ENCODE data around the gene S100A4. TPM values are rescaled to one million over a fixed set of nuclear protein-coding genes. Genes with fewer than 3 reads are reported as not detected.

The S100A4 gene
- total RNA-seq, 1 donor from 2014 or later = 181 TPM

DNA sequence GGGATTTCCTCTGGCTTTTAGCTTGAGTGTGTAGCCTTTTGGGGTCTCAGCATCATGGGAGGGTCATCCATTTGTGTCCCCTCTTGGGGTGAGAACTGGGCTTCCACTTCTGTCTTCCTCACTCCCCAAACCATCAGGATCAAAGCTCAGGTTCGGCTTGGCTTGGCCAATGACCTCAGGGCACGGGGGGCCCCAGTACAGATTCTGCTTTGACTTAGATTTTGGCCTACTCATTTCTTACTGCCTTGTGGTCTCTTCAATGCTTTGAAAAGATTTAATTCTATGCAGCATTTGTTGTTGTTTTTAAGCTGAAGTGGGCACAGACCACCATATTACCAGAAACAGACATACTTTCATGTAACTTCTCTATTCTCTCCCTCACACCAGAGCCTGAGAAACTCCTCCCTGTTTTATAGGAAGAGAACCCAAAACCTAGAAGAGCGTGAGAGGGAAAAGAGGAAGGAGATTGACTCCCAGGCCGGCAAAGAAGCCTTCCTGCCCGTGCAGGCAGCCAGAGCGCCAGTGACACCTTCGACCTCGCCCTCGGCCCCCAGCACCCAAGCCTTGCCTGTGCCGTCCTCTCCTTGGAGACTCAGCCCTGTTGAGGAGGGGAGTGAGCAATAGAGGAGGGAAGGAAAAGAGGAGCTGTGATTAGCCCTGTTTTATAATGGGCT is 5.4 kb upstream of the S100A4 start:
- intact Hi-C loops (cut with micrococcal nuclease) = no loop called here

DNA sequence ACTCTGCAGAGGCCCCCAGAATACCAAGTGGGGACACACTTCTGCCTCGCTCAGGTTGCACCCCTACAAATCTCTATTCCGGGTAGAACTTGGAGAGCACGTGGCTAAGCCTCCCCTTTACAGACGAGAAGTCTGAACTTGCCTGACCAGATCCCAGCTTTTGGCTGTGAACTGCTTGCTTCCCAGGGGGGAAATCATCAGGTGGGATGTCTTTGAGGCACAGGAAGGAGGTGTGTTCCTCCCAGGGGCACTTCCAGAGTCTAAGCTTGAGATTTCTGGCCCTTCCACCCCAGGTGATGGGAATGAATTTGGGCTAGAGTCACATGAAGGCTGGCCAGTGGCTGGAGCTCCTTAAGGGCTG is 4.8 kb upstream of the S100A4 start:
- H3K27me3 Mint-ChIP-seq (ENCODE audit: low read depth) = peaks cover 1% of the 10 kb centered on the region
- intact Hi-C loops (cut with micrococcal nuclease) = no loop called here
- H3K27ac Mint-ChIP-seq = no peak overlapping the region
- H3K36me3 Mint-ChIP-seq (ENCODE audit: low read depth) = no peaks in the 10 kb centered on the region
- no peaks in the 10 kb centered on the region for H3K9me3 Mint-ChIP-seq
- H3K4me3 Mint-ChIP-seq (ENCODE audit: low read depth) = no peak overlapping the region
- H3K4me1 Mint-ChIP-seq (ENCODE audit: low read depth) = peaks cover 31% of the 10 kb centered on the region
- DNase-seq (ENCODE audit: low spot score) = no peak

More for the DNA sequence above, 5.4 kb upstream of the S100A4 start:
- no peaks in the 10 kb centered on the region for H3K9me3 Mint-ChIP-seq
- peaks cover 26% of the 10 kb centered on the region for H3K4me1 Mint-ChIP-seq (ENCODE audit: low read depth)
- no peak for DNase-seq (ENCODE audit: low spot score)
- H3K27ac Mint-ChIP-seq = no peak overlapping the region
- no peaks in the 10 kb centered on the region for H3K36me3 Mint-ChIP-seq (ENCODE audit: low read depth)
- peaks cover 1% of the 10 kb centered on the region for H3K27me3 Mint-ChIP-seq (ENCODE audit: low read depth)
- H3K4me3 Mint-ChIP-seq (ENCODE audit: low read depth) = no peak overlapping the region

DNA sequence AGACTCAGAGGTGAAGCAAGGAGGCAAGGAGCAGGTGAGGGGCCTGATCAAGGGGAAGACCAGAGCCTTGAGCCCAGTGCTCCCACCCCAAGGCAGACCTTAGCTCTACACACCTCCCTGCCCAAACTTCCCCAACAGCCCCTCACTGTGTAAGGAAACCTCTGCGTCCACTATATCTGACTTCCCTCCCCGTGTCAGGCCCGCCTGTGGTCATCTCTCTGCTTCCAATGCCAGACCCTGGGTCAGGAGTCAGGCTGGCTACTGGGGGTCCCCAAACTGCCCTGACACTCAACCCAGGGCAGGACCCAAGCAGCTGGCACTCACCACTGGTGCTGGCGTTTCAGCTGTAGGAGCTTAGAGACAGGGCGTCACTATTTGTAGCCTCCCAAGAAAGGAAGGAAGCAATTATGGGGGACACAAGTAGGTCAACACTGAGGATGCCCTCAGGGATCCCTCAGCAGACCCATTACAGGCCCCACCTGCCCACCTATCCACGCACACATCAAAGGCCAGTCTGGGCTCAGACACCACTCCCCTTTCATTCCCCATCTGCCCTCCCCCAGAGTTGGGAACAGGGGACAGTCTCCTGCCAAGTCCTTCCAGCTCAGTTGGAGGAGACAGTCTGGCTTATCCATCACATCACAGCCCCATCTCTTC is 4.3 kb upstream of the S100A4 start:
- Mint-ChIP-seq H3K27me3 (ENCODE audit: low read depth) (peaks cover 1% of the 10 kb centered on the region), H3K4me3 (ENCODE audit: low read depth) (no peak overlapping the region), H3K4me1 (ENCODE audit: low read depth) (peaks cover 36% of the 10 kb centered on the region), H3K9me3 (no peaks in the 10 kb centered on the region), H3K27ac (no peak overlapping the region), H3K36me3 (ENCODE audit: low read depth) (peaks cover 4% of the 10 kb centered on the region)
- intact Hi-C loops (cut with micrococcal nuclease) = loop anchor here (5.0 to 10.0 kb wide), 2 partner anchors 122 to 415 kb away; partner anchors contain the start of genes CREB3L4, ILF2 and SLC39A1
- no peak for DNase-seq (ENCODE audit: low spot score)

DNA sequence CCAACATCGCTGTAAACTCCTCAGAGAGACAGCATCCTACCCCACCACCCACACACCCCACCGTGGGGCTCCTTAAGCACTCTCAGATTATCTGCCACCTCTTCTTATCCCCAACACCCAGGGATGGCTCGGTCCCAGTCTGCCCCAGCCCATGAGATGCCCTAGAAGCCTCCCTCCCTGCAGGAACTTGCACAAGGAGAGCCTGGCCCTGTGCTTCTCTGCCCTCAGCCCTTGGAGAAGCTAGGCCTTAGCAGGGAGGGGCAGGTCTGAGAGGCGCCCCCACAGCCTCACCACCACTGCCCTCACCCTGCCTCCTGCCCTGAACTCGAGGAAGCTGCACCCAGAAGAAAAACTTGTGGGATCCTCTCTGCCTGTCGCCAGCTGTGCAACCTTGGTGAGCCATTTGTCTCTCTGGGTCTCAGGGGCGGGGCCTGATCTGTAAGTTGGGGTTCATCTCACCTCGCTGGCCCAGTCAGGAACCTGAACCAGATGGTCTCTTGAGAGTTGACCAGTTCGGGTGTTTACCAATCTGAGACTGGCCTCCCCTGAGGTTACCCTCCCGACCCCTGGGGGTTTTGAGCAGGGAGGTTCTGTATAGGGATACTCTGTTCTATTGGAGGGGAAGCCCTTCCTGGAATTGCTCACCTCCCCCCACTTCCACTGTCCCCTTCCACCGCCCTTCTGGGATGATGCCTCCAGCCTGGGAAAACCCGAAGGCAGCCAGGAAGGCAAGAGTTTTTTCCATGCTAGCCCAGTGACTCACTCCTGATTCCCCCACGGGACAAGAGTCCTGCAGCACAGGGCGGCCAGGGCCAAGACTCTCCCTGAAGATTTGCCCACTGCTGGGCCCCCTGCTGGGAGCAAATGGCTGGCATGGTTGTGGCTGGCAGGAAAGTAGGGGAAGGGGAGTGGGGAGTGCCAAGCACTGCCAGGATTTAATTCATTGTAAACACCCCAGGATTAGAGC is 3.4 kb upstream of the S100A4 start, which contains the start of gene S100A3:
Gene S100A3 (minus strand): TSS at position 537 of the 967 bp plus-strand sequence. CDS start 773 bp downstream, outside the sequence.
- Mint-ChIP-seq H3K36me3 (ENCODE audit: low read depth) (peaks cover 11% of the 10 kb centered on the region), H3K9me3 (no peaks in the 10 kb centered on the region), H3K4me3 (ENCODE audit: low read depth) (no peak within 1 kb of the TSS), H3K27ac (no peak within 1 kb of the TSS), H3K4me1 (ENCODE audit: low read depth) (peaks cover 41% of the 10 kb centered on the region), H3K27me3 (ENCODE audit: low read depth) (peaks cover 1% of the 10 kb centered on the region)
- no peak for DNase-seq (ENCODE audit: low spot score)
- intact Hi-C loops (cut with micrococcal nuclease) = loop anchor here (5.0 to 10.0 kb wide), 2 partner anchors 123 to 416 kb away; partner anchors contain the start of genes CREB3L4, ILF2 and SLC39A1

DNA sequence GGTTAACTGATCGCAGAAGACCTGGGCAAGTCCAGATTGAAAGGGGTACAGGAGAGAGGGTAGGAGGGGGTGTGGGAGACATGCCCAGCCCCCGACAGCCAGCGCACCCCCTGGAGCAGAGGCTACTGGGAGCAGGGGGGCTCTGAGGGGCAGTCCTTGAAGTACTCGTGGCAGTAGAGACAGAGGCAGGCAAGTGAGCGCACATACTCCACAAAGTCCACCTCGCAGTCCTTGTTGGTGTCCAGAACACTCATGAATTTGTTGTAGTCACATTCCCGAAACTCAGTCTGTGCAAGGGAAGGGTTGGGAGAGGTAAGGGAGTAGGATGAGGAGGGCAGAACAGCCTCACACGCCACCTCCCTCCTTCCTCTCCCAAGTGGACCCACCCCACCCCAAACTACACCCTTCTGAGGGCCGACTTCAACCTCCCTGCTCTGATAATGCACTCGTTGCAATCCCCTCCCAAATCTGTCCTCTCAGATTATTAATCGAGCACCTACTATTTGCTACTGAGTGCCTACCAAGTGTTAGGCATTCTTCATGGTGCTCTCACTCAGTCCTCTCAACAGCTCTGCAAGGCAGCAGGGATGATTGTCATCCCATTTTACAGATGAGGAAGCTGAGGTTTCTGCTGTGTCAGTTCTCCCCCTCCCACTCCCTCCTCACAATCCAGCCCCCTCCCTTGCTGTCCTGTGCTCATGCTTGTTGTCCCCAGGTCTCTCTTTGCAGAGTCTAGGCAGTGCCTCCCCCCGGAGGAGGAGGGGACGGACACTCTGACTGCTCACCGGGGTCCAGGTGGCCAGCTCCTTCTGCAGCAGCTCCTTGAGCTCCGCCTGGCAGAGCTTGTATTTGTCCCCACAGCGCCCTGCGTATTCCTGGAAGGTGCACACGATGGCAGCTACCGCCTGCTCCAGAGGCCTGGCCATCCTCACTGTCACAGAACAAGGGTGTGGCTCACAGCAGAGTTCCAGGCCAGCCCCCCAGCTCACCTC is 2.2 kb upstream of the S100A4 start:
- Mint-ChIP-seq H3K4me3 (ENCODE audit: low read depth) (no peak overlapping the region), H3K27me3 (ENCODE audit: low read depth) (peaks cover 1% of the 10 kb centered on the region), H3K36me3 (ENCODE audit: low read depth) (peaks cover 22% of the 10 kb centered on the region), H3K9me3 (no peaks in the 10 kb centered on the region), H3K4me1 (ENCODE audit: low read depth) (peaks cover 46% of the 10 kb centered on the region), H3K27ac (no peak overlapping the region)
- intact Hi-C loops (cut with micrococcal nuclease) = loop anchor here (5.0 to 10.0 kb wide), 2 partner anchors 124 to 417 kb away; partner anchors contain the start of genes CREB3L4, ILF2 and SLC39A1
- DNase-seq (ENCODE audit: low spot score) = no peak

DNA sequence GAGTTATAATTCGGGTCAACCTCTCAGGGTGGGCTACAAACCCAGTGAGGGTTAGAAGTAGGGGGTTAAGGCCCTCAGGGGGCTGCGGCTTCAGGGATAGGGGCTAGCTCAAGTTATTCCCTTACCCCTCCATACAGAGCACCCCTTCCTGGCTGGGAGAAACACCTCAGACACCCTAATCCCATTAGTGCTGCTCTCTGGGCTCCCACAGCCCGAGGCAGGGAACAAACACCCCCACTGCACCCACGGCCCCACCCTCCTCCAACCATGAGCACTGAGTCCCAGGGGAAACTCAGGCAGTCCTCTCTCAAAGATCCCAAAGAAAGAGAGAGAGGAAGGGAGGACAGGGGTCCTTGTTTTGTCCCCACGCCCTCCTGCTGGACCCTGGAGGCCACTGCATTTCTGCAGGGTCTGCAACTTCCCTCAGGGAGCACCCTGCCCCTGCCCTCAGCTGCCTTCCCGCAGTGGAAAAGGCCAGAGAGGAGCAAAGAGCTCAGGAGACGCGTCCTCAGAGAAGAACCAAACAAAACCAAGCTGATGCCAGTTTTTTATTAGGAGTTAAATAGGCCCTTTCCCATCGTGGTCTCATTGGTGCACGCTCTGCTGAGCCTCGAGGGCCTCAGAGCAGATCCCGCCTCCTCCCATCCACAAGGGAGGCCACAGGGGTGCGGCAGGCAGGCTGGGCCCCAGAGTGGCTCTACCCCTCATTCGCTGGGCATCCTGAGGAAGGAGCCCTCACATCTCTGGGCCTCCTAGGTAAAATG is 1.4 kb upstream of the S100A4 start:
- Mint-ChIP-seq H3K4me1 (ENCODE audit: low read depth) (peaks cover 54% of the 10 kb centered on the region), H3K4me3 (ENCODE audit: low read depth) (no peak overlapping the region), H3K36me3 (ENCODE audit: low read depth) (peaks cover 24% of the 10 kb centered on the region), H3K9me3 (no peaks in the 10 kb centered on the region), H3K27ac (peak overlapping the region; percentile 97), H3K27me3 (ENCODE audit: low read depth) (peaks cover 1% of the 10 kb centered on the region)
- no peak for DNase-seq (ENCODE audit: low spot score)
- intact Hi-C loops (cut with micrococcal nuclease) = loop anchor here (5.0 to 10.0 kb wide), 2 partner anchors 125 to 418 kb away; partner anchors contain the start of genes CREB3L4, ILF2 and SLC39A1

DNA sequence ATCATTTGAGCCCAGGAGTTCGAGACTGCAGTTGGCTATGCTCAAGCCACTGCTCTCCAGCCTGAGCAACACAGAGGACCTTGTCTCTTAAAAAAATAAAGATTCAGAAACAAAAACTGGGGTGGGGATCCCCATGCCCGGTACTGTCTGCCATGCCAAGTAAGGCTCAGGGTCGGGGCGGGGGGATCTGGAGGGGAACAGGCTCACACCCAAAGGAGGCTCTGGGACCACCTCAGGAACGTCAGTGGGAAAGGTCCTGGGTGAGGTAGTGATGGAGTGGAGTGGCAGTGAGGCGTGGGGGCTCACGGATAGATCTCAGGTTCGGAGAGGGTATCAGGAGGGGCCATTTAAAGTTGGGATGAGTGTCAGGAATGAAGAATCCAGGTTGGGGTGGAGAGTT is 765 bp upstream of the S100A4 start:
- peak overlapping the region; percentile 97 for H3K27ac Mint-ChIP-seq
- no peaks in the 10 kb centered on the region for H3K9me3 Mint-ChIP-seq
- H3K4me3 Mint-ChIP-seq (ENCODE audit: low read depth) = no peak overlapping the region
- DNase-seq (ENCODE audit: low spot score) = no peak
- intact Hi-C loops (cut with micrococcal nuclease) = loop anchor here (5.0 to 10.0 kb wide), 2 partner anchors 126 to 418 kb away; partner anchors contain the start of genes CREB3L4, ILF2 and SLC39A1
- H3K36me3 Mint-ChIP-seq (ENCODE audit: low read depth) = peaks cover 29% of the 10 kb centered on the region
- H3K4me1 Mint-ChIP-seq (ENCODE audit: low read depth) = peaks cover 60% of the 10 kb centered on the region
- peaks cover 1% of the 10 kb centered on the region for H3K27me3 Mint-ChIP-seq (ENCODE audit: low read depth)

DNA sequence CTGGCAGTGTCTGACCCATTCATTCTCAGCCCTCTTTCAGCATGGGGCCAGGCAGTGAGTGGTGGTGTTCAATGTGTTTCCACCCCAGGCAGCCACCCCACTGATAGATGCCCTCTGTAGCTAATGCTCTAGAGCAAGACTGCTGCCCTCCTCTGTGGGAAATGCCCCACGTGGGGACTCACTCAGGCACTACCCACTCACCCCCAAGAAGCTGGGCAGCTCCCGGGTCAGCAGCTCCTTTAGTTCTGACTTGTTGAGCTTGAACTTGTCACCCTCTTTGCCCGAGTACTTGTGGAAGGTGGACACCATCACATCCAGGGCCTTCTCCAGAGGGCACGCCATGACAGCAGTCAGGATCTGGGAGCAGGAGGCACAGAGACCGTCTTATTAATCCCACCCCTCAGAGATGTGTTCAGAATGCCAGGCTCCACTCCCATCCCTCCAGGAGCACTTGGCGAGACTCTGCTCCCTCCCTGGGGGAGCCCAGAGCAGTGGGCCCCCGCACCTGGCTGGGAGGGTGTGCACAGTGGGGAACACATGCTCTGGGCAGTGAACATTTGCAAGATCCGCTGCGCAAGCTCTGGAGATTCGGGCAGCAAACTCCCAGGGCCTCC is 1.0 kb downstream of the S100A4 start:
- Mint-ChIP-seq H3K4me3 (ENCODE audit: low read depth) (peak overlapping the region; percentile 88), H3K27me3 (ENCODE audit: low read depth) (no peaks in the 10 kb centered on the region), H3K27ac (peak overlapping the region; percentile 97), H3K9me3 (no peaks in the 10 kb centered on the region), H3K4me1 (ENCODE audit: low read depth) (peaks cover 78% of the 10 kb centered on the region), H3K36me3 (ENCODE audit: low read depth) (peaks cover 29% of the 10 kb centered on the region)
- DNase-seq (ENCODE audit: low spot score) = no peak
- intact Hi-C loops (cut with micrococcal nuclease) = loop anchor here (1.0 to 10.0 kb wide), 5 partner anchors 8 to 420 kb away; partner anchors contain the start of genes CREB3L4, ILF2 and SLC39A1

DNA sequence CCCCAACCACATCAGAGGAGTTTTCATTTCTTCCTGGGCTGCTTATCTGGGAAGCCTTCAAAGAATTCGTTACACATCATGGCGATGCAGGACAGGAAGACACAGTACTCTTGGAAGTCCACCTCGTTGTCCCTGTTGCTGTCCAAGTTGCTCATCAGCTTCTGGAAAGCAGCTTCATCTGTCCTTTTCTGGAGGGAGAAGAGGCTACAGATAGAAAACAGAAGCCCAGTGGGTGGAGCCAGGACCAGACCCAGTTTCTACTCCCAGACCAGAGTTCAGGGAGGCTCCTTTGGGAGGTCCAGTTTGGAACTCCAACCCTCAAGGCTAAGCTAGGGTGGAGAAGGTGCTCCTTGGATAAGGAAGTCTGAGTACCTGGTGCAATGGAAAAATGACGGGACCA is 1.9 kb downstream of the S100A4 start:
- intact Hi-C loops (cut with micrococcal nuclease) = loop anchor here (2.0 to 10.0 kb wide), 2 partner anchors 89 to 421 kb away; partner anchors contain the start of genes CREB3L4 and SLC39A1
- Mint-ChIP-seq H3K36me3 (ENCODE audit: low read depth) (peaks cover 29% of the 10 kb centered on the region), H3K4me3 (ENCODE audit: low read depth) (peak overlapping the region; percentile 88), H3K9me3 (no peaks in the 10 kb centered on the region), H3K27ac (peak overlapping the region; percentile 97), H3K4me1 (ENCODE audit: low read depth) (peaks cover 76% of the 10 kb centered on the region), H3K27me3 (ENCODE audit: low read depth) (no peaks in the 10 kb centered on the region)
- DNase-seq (ENCODE audit: low spot score) = no peak

DNA sequence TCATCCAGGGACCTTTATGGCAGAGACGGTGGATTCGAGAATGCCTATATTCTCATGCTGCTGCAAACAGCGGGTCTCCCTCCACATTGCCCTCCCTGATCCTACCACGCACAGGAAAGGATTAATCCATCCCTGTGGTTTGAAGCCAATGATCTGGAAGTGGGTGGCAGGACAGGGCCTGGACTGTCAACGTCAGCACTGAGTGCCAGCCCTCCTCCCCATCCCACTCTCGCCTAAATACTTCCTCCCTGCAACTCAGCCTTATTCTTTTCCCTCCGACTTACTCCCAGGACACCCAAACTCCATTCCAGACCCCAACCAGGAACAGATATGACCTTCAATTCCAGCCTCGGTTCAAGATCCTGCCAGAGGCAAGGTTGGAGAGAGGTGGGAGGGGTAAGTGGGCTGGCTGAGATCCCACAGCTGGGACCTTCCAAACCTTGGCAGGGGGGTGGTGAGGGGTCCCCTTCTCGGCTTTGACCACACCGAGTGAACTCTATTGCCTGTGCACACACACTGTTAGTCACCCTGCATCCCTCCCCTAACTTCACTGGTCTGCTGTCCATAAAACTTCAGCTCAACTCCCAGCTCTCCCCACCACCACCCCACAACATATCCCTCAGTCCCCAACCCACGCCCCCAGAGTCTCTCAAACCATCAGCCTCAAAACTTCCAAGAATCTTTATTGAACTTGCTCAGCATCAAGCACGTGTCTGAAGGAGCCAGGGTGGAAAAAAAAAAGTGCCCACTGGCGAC is 2.5 kb downstream of the S100A4 start:
- peak overlapping the region; percentile 48 for H3K27ac Mint-ChIP-seq
- H3K9me3 Mint-ChIP-seq = no peaks in the 10 kb centered on the region
- H3K4me1 Mint-ChIP-seq (ENCODE audit: low read depth) = peaks cover 70% of the 10 kb centered on the region
- H3K4me3 Mint-ChIP-seq (ENCODE audit: low read depth) = peak overlapping the region; percentile 88
- DNase-seq (ENCODE audit: low spot score) = no peak
- peaks cover 29% of the 10 kb centered on the region for H3K36me3 Mint-ChIP-seq (ENCODE audit: low read depth)
- intact Hi-C loops (cut with micrococcal nuclease) = loop anchor here (10.0 kb wide), 1 partner anchor 422 kb away; the partner anchor contains the start of genes CREB3L4 and SLC39A1
- no peaks in the 10 kb centered on the region for H3K27me3 Mint-ChIP-seq (ENCODE audit: low read depth)
